AG04450 (cell line): ENCODE measurements around the gene CHRNB1. TPM values are rescaled to one million over a fixed set of nuclear protein-coding genes. Genes with fewer than 3 reads are reported as not detected.

ENCODE experiments used
- CTCF ChIA-PET: fragments of 300-600, 350-600 bp; formaldehyde crosslinking; extraction: SDS; loops from one replicate; lab custom pipeline; 2022; ENCODE audit warnings: antibody characterized with exemption, inconsistent platforms; lab: Charles Lee
- POLR2A ChIA-PET: fragments of 350-600 bp; formaldehyde crosslinking; extraction: SDS; loops from one replicate; lab custom pipeline; 2021; ENCODE audit warnings: antibody characterized with exemption, inconsistent platforms; lab: Yijun Ruan, JAX
- DNase-seq: peaks from one replicate; pipeline ENCODE4 v3.0.0-alpha.2; 2011; ENCODE audit warnings: low read depth, low spot score
- H3K27ac ChIP-seq: one replicate; pipeline ENCODE4 v1.5.1; 2012; ENCODE audit warnings: low read depth, low read length, control low read depth
- H3K27me3 ChIP-seq: one replicate; pipeline ENCODE4 v1.6.0; 2012; ENCODE audit warnings: low read length; ENCODE audit not compliant: control insufficient read depth, insufficient read depth
- H3K4me3 ChIP-seq: 2 replicates; pipeline ENCODE4 v1.5.1; 2011; ENCODE audit warnings: mild to moderate bottlenecking, low read depth, low read length, control low read depth
- H3K9me3 ChIP-seq: 2 replicates; pipeline ENCODE4 v1.5.1; 2012; ENCODE audit warnings: low read length; ENCODE audit not compliant: control insufficient read depth, insufficient read depth
- CTCF ChIP-seq: IDR thresholded peaks from 2 replicates; pipeline ENCODE4 v1.5.1; 2011; ENCODE audit warnings: low read depth, low read length, control low read depth, inconsistent platforms
- polyA plus RNA-seq: library from polyadenylated mRNA; depleted of rRNA; stranded (reverse); fragments of >200 nt; gene quantifications from 2 replicates; pipeline ENCODE4 v1.2.3, GENCODE V29; 2011

CHRNB1 gene
- polyA plus RNA-seq, 1 experiment = 6.3 TPM

- H3K9me3 ChIP-seq = no peaks in the 10 kb centered on the region; the same call in 1 of the 2 replicates
- ChIA-PET POLR2A (no interaction called here), CTCF (no interaction called here)
- H3K4me3 ChIP-seq = no peak overlapping the region
- peaks cover 3% of the 10 kb centered on the region for H3K27me3 ChIP-seq
- H3K27ac ChIP-seq = no peak overlapping the region
- no peak for DNase-seq
- no peak for TF ChIP-seq CTCF
These were observed 15.1 kb upstream of the CHRNB1 start for GRCh38 chr17:7429722-7430121.

- POLR2A ChIA-PET = no interaction called here
- no peak for TF ChIP-seq CTCF
- Histone ChIP-seq H3K27ac (no peak overlapping the region), H3K9me3 (peaks cover 6% of the 10 kb centered on the region; the same call in 1 of the 2 replicates), H3K27me3 (peaks cover 4% of the 10 kb centered on the region), H3K4me3 (no peak overlapping the region)
- CTCF ChIA-PET = no interaction called here
- DNase-seq = no peak
These were observed 13.6 kb upstream of the CHRNB1 start for GRCh38 chr17:7431231-7431630.

GRCh38 chr17:7432296-7432695 is 12.6 kb upstream of the CHRNB1 start:
- CTCF ChIA-PET = interaction anchor here (0.6 kb wide), 1 partner anchor 40 kb away, joined by 3 read pairs; no protein-coding TSS in a partner anchor
- POLR2A ChIA-PET = no interaction called here

GRCh38 chr17:7435676-7436555 is 8.9 kb upstream of the CHRNB1 start:
- ChIA-PET CTCF (interaction anchor here (0.6 to 3.3 kb wide), 9 partner anchors 11 to 125 kb away, joined by 3 to 14 read pairs (median 4); partner anchors contain the start of gene SENP3), POLR2A (interaction anchor here (1.2 to 2.7 kb wide), 3 partner anchors 8 to 48 kb away, joined by 3 to 16 read pairs (median 4); partner anchors contain the start of gene POLR2A)
- Histone ChIP-seq H3K9me3 (peaks cover 6% of the 10 kb centered on the region; the same call in 1 of the 2 replicates), H3K27me3 (peaks cover 31% of the 10 kb centered on the region), H3K4me3 (peak overlapping the region; percentile 45), H3K27ac (no peak overlapping the region)
- DNase-seq = no peak
- TF ChIP-seq CTCF = peak; percentile 17; the same call in 1 of the 2 replicates

More at GRCh38 chr17:7432296-7432695, 12.6 kb upstream of the CHRNB1 start:
- peaks cover 6% of the 10 kb centered on the region for H3K27me3 ChIP-seq
- H3K4me3 ChIP-seq = no peak overlapping the region
- no peak overlapping the region for H3K27ac ChIP-seq
- no peak for DNase-seq
- no peak for TF ChIP-seq CTCF
- peaks cover 6% of the 10 kb centered on the region; the same call in 1 of the 2 replicates for H3K9me3 ChIP-seq
